PFSK-1 (cell line): ENCODE measurements around the gene KCNG2.

Source experiments
- FOXP2 ChIP-seq: optimal IDR thresholded peaks from 2 replicates; pipeline ENCODE3; 2011; ENCODE audit warnings: borderline replicate concordance, control low read depth, inconsistent platforms; ENCODE audit not compliant: insufficient read depth; ENCODE audit errors: extremely low read length, extremely low read depth
- POLR2AphosphoS5 ChIP-seq: IDR thresholded peaks from 2 replicates; pipeline ENCODE4 v1.6.1; 2012; ENCODE audit warnings: low read depth, mild to moderate bottlenecking, control low read depth, low read length, moderate library complexity
- SIN3A ChIP-seq: IDR thresholded peaks from 2 replicates; pipeline ENCODE4 v1.6.1; 2012; ENCODE audit warnings: mild to moderate bottlenecking, low read length, moderate library complexity, borderline replicate concordance; ENCODE audit not compliant: insufficient read depth
- TAF1 ChIP-seq: IDR thresholded peaks from 2 replicates; pipeline ENCODE4 v1.6.1; 2012; ENCODE audit warnings: low read length, control low read depth, borderline replicate concordance; ENCODE audit not compliant: insufficient read depth
- TF ChIP-seq, protein P1 (sequence below), 2 experiments: IDR thresholded peaks; 2 replicates each; pipeline versions ENCODE4 v1.6.1 to v1.8.0; 2011 to 2012; ENCODE audit warnings: low read depth in 2 of 2, low read length in 2 of 2, control low read depth in 1 of 2, inconsistent platforms in 1 of 2, mild to moderate bottlenecking in 1 of 2, moderate library complexity in 1 of 2; ENCODE audit not compliant: insufficient read depth in 1 of 2

The KCNG2 gene

DNA sequence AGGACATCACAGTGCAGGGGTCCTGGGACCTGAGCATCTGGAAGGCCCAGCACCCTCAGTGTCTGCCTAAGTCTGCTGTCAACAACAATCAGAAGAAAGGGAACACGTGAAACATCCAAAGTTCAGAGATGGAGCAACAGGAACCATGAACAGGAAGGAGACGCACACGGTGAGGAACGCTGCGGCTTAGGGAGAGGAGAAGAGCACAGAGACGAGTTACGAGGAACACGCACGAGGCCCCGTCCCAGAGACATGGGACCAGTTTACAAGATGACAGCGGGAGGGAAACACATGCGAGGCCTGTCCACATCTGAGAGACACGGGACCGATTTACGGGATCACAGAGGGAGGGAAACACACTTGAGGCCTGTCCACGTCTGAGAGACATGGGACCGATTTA lies 2.9 kb upstream of the KCNG2 start:
- TF ChIP-seq SIN3A (no peak), FOXP2 (no peak), POLR2AphosphoS5 (no peak), TAF1 (no peak)
- TF ChIP-seq, protein P1, sequence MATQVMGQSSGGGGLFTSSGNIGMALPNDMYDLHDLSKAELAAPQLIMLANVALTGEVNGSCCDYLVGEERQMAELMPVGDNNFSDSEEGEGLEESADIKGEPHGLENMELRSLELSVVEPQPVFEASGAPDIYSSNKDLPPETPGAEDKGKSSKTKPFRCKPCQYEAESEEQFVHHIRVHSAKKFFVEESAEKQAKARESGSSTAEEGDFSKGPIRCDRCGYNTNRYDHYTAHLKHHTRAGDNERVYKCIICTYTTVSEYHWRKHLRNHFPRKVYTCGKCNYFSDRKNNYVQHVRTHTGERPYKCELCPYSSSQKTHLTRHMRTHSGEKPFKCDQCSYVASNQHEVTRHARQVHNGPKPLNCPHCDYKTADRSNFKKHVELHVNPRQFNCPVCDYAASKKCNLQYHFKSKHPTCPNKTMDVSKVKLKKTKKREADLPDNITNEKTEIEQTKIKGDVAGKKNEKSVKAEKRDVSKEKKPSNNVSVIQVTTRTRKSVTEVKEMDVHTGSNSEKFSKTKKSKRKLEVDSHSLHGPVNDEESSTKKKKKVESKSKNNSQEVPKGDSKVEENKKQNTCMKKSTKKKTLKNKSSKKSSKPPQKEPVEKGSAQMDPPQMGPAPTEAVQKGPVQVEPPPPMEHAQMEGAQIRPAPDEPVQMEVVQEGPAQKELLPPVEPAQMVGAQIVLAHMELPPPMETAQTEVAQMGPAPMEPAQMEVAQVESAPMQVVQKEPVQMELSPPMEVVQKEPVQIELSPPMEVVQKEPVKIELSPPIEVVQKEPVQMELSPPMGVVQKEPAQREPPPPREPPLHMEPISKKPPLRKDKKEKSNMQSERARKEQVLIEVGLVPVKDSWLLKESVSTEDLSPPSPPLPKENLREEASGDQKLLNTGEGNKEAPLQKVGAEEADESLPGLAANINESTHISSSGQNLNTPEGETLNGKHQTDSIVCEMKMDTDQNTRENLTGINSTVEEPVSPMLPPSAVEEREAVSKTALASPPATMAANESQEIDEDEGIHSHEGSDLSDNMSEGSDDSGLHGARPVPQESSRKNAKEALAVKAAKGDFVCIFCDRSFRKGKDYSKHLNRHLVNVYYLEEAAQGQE (IDR thresholded peaks at IDR 0.05; ENCODE audit: insufficient read depth in 1 of 2, low read depth in 2 of 2, low read length in 2 of 2): no peak

DNA sequence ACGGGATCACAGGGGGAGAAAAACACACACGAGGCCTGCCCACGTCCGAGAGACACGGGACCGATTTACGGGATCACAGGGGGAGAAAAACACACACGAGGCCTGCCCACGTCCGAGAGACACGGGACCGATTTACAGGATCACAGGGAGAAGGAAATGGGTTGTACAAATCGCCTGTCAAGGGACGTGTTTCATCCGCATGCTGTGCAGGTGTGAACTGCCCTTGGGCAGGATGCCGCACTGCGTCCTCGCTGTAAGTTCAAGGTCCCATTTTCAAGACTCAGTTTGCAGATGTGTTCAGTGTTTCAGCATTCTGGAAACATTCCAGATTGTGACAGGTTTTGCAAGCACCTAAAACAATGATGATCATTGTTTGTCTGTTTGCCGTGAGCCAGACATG lies 2.3 kb upstream of the KCNG2 start:
- no peak for TF ChIP-seq FOXP2
- TF ChIP-seq POLR2AphosphoS5: no peak
- no peak for TF ChIP-seq TAF1
- TF ChIP-seq SIN3A: no peak
- TF ChIP-seq, protein P1 (IDR thresholded peaks at IDR 0.05; ENCODE audit: insufficient read depth in 1 of 2, low read depth in 2 of 2, low read length in 2 of 2): no peak

DNA sequence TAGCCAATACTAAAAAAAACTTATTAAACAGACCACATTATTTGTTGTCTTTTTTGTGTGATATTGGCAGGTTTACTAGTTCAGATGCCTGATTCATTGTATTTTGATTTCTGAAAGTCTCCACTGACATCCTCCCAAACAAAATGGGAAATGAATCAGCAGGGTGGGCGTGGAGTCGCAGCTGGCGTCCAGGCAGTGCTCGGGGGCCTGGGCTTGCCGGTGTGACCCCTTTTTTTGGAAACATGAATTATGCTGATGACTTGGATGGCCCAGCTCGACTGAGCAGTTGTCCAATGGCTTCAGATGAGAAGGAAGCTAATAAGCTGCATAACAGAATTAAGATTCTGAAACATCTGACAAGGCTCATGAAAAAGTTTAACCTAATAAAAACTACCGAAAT lies 1.7 kb upstream of the KCNG2 start:
- no peak for TF ChIP-seq POLR2AphosphoS5
- no peak for TF ChIP-seq TAF1
- no peak for TF ChIP-seq FOXP2
- TF ChIP-seq, protein P1 (IDR thresholded peaks at IDR 0.05; ENCODE audit: insufficient read depth in 1 of 2, low read depth in 2 of 2, low read length in 2 of 2): no peak
- TF ChIP-seq SIN3A: no peak

DNA sequence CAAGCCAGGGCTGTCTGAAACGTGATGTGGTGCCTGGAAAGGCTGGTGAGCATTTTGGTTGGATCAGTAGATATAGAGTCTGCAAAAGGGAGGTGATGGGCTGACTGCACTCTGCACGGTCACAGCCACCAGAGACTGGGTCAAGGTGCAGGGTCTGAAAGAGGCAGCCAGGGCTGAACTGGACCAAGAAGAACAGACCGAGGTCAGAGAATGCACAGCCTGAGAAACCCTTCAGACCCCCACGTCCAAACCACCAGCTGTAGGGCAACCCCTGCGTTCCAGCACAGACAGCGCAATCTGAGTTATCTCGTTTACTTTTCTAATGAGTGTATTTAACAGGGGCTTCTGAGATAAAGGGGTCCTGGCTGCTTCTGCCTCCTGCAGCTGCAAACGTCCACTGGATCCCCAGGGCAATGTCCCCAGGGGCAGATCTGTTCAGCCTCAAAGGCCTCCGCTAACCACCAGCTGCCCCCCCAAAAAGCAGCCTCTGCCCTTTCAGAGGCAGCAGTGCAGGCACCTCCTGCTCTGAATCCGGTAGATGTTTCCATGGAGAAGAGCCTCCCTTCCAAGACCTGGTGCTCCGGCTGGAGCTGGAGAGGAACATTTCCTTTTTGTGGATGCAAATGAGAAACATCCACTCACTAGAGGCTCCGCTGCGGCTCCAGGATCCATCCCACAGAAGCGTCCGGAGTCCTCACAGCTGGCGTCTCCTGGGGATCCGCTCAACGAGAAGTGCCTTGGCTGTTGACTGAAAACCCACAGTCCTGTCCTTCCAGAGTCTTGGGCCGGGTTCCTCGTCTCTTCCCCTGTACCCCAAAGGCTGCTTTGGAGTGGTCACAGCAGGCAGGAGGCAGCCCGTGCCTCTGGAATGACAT lies 970 bp upstream of the KCNG2 start:
- TF ChIP-seq SIN3A (no peak), TAF1 (no peak), POLR2AphosphoS5 (no peak), FOXP2 (no peak)
- TF ChIP-seq, protein P1 (IDR thresholded peaks at IDR 0.05; ENCODE audit: insufficient read depth in 1 of 2, low read depth in 2 of 2, low read length in 2 of 2): no peak
